ENCODE results near the gene ELP5.

DNA sequence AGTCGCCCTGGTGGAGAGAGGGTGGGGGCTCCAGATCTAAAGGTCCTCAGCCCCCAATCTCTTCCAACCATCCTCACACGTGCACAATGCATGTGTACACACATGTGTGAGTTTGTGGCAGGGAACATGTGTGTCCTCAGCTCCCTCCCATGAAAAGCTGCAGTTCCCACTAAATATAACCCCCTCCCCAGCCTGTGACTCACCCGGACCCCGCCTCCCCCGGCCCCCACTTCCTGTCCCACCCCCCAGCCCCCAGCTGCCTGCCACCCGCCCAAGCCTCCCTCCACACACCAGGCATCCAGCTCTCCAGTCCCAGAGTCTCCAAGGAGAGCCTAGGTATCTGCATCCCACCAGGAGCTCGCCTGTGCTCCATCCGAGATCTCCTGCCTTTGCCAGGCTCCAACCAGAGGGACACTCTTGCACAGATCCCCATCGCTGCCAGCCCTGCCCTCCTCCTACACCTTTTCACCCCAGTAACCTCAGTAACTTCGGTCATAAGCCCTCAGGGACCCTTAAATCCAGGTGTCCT lies 36.3 kb upstream of the ELP5 start:
- TF ChIP-seq POLR2A (IDR thresholded peaks at IDR 0.05; ENCODE audit: low read depth, low read length) (0 out of 2 replicates have a peak, but pooled peaks have one; percentile 29), SMC3 (IDR thresholded peaks at IDR 0.05; ENCODE audit: low read depth, low read length) (no peak), FOS (IDR thresholded peaks at IDR 0.05; ENCODE audit: low read depth, low read length) (no peak), NFE2L2 (IDR thresholded peaks at IDR 0.05; ENCODE audit: low read depth, low read length) (no peak), MXI1 (IDR thresholded peaks at IDR 0.05; ENCODE audit: borderline replicate concordance, low read depth, low read length) (no peak), RAD21 (IDR thresholded peaks at IDR 0.05; ENCODE audit: low read length) (no peak), MAZ (IDR thresholded peaks at IDR 0.05; ENCODE audit: borderline replicate concordance, low read depth, low read length) (no peak; the same call in 1 of the 2 replicates)
- TF ChIP-seq, protein P1, sequence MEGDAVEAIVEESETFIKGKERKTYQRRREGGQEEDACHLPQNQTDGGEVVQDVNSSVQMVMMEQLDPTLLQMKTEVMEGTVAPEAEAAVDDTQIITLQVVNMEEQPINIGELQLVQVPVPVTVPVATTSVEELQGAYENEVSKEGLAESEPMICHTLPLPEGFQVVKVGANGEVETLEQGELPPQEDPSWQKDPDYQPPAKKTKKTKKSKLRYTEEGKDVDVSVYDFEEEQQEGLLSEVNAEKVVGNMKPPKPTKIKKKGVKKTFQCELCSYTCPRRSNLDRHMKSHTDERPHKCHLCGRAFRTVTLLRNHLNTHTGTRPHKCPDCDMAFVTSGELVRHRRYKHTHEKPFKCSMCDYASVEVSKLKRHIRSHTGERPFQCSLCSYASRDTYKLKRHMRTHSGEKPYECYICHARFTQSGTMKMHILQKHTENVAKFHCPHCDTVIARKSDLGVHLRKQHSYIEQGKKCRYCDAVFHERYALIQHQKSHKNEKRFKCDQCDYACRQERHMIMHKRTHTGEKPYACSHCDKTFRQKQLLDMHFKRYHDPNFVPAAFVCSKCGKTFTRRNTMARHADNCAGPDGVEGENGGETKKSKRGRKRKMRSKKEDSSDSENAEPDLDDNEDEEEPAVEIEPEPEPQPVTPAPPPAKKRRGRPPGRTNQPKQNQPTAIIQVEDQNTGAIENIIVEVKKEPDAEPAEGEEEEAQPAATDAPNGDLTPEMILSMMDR (conservative IDR thresholded peaks at IDR 0.05; ENCODE audit: low read depth, low read length): no peak
